ENCODE data around the gene CDH4. TPM values are rescaled to one million over a fixed set of nuclear protein-coding genes. Genes with fewer than 3 reads are reported as not detected.

The CDH4 gene
- total and polyA plus RNA-seq, 9 of the 15 experiments (the other 6 are each of a cell fraction or from before 2014, with no cell fraction given) = 0.04 TPM; not detected in 8

DNA sequence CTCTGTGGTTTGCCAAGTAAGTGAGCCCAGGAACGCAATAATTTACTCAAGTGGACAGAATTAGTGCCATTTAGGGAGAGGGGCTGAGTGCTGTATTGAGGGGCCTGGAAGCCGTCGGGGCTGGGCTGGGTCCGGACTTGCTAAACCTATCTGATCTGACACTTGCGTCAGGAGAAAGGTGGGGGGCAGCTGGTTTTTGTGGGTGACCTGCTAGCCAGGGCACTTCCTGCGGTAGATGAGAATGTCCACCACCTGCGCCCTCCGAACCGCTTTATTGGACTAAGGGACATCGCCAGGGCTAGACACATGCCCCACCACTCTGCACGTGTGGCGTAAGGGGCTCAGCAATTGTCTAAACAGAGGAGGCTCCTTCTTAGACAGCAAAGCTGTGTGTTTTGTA lies 139.1 kb downstream of the CDH4 start (continued):
- no peak for TF ChIP-seq ZNF830 (CRISPR knock-in tag; IDR thresholded peaks at IDR 0.05)
- no peak for TF ChIP-seq U2AF2 (optimal IDR thresholded peaks at IDR 0.05; ENCODE audit: low read depth, low read length)

DNA sequence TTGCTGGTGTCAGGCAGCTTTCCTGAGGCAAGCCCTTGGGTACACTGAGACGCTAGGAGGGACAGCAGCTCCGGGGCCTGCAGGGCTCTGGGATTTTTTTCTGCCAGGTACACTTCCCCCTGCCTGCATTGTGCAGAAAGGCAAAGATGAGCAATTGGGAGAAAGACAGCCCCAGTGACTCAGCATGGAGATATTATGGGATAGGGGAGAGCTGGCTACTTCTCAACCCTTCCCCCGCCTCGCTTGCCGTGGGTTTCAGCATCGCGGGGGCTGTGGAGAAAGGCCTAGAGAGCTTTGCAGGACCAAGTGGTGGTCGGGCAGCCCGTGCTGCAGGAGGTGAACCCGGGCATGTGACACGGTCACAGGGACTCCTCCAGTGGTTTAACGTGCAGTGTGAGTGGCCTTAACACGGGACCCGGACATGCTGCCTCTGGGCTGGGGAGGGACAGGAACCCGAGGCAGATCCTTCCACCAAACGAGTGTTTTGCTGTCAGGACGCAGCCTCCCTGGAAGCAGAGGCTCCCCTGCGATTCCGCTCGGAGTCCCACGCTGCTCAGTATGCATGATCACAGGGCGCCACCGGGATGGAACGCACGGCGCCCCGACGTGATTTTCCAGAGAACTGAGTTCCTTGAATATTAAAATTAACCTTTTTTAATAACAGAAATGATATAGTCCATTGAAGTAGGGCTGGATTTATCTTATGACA lies 139.9 kb downstream of the CDH4 start:
- ChIA-PET CTCF (ENCODE audit: low intra/inter-chr PET ratio) (no interaction called here), POLR2A (interaction anchor here (0.6 kb wide), 1 partner anchor 8 kb away, joined by 3 read pairs; no protein-coding TSS in a partner anchor)
- no peak overlapping the region for H2AFZ ChIP-seq (ENCODE audit: low read depth, low read length)
- peaks cover 4% of the 10 kb centered on the region for H3K9me1 ChIP-seq (ENCODE audit: control insufficient read depth, insufficient read depth, low read length)
- no peak overlapping the region for H3K4me2 ChIP-seq (ENCODE audit: insufficient read depth, low read length)
- no peak for DNase-seq (ENCODE audit: extremely low read depth in 1 of 4, low spot score in 3 of 4)
- FAIRE-seq = no peak
- WGBS (ENCODE audit: insufficient coverage, low coverage, missing lambda C conversion rate) = under 1% methylated on average over 28 of the region's 28 CpGs
- peaks cover 0 to 36% of the 10 kb centered on the region in 2 experiments; a peak in 2 of 5 replicates for H3K27me3 ChIP-seq (ENCODE audit: control insufficient read depth in 2 of 2, insufficient read depth in 2 of 2, low read length in 2 of 2)
- no peaks in the 10 kb centered on the region for H3K36me3 ChIP-seq (ENCODE audit: control insufficient read depth, insufficient read depth, low read length)
- H3K9ac ChIP-seq (ENCODE audit: insufficient read depth in 1 of 2, low read depth in 2 of 2, low read length in 2 of 2) = no peak overlapping the region
- H3K4me3 ChIP-seq = no peak overlapping the region
- no peak overlapping the region for H3K27ac ChIP-seq (ENCODE audit: extremely low read depth, low read depth, low read length)
- in situ Hi-C loops (cut with MboI) = no loop called here
- no peaks in the 10 kb centered on the region for H3K4me1 ChIP-seq (replicated peaks in 1 of 2; ENCODE audit: control insufficient read depth in 2 of 2, insufficient read depth in 2 of 2, low read length in 2 of 2)
- H3K79me2 ChIP-seq (ENCODE audit: control insufficient read depth, insufficient read depth, low read length) = no peaks in the 10 kb centered on the region
- H3K9me3 ChIP-seq (replicated peaks; ENCODE audit: control insufficient read depth, insufficient read depth, low read depth, low read length) = no peaks in the 10 kb centered on the region
- no peak for TF ChIP-seq PML (IDR thresholded peaks at IDR 0.05; ENCODE audit: low read length)
- TF ChIP-seq NFE2 (IDR thresholded peaks at IDR 0.05; ENCODE audit: low read depth) = 0 out of 2 replicates have a peak, but pooled peaks have one; percentile 12
- H4K20me1 ChIP-seq (replicated peaks; ENCODE audit: control insufficient read depth, insufficient read depth, low read length) = no peaks in the 10 kb centered on the region
- BruUV-seq (replicated peaks) = no TSS peak
- no peak for ATAC-seq
- intact Hi-C loops (cut with micrococcal nuclease) = no loop called here
